HEK293T (cell line): ENCODE data around the gene EIF2D.

Experiments
- ARNT ChIP-seq: fragments of 450-650 bp; IDR thresholded peaks from 2 replicates; pipeline ENCODE4 v1.6.1; 2017; ENCODE audit warnings: mild to moderate bottlenecking
- BHLHE40 ChIP-seq: fragments of 450-650 bp; IDR thresholded peaks from 2 replicates; pipeline ENCODE4 v1.6.1; 2016; ENCODE audit warnings: mild to moderate bottlenecking, moderate library complexity, borderline replicate concordance
- ELF4 ChIP-seq: fragments of 450-650 bp; IDR thresholded peaks from 2 replicates; pipeline ENCODE4 v1.6.1; 2017; ENCODE audit warnings: antibody characterized with exemption
- FOXK2 ChIP-seq: fragments of 450-650 bp; IDR thresholded peaks from 2 replicates; pipeline ENCODE4 v1.6.1; 2016; ENCODE audit warnings: mild to moderate bottlenecking
- HDGF ChIP-seq: fragments of 450-650 bp; IDR thresholded peaks from 2 replicates; pipeline ENCODE4 v1.6.1; 2017; ENCODE audit warnings: antibody characterized with exemption, borderline replicate concordance
- LEF1 ChIP-seq: fragments of 450-650 bp; IDR thresholded peaks from 2 replicates; pipeline ENCODE4 v1.6.1; 2017; ENCODE audit warnings: mild to moderate bottlenecking, borderline replicate concordance
- PKNOX1 ChIP-seq: fragments of 450-650 bp; IDR thresholded peaks from 2 replicates; pipeline ENCODE4 v1.6.1; 2016
- SP1 ChIP-seq: fragments of 450-650 bp; IDR thresholded peaks from 2 replicates; pipeline ENCODE4 v1.6.1; 2017
- SUZ12 ChIP-seq: fragments of 450-650 bp; IDR thresholded peaks from 2 replicates; pipeline ENCODE4 v1.6.1; 2016; ENCODE audit warnings: mild to moderate bottlenecking
- TARDBP ChIP-seq: fragments of 450-650 bp; IDR thresholded peaks from 2 replicates; pipeline ENCODE4 v1.6.1; 2016

- TF ChIP-seq SP1 (no peak), FOXK2 (no peak), TARDBP (no peak), BHLHE40 (no peak), HDGF (no peak), ARNT (no peak), LEF1 (no peak), SUZ12 (no peak), PKNOX1 (no peak), ELF4 (no peak)
Measured at GRCh38 chr1:206550446-206550845, 61.8 kb downstream of the EIF2D start.
